Neural progenitor cell (in vitro differentiated cells): Measurements from ENCODE around the gene AREL1. TPM values are rescaled to one million over a fixed set of nuclear protein-coding genes. Genes with fewer than 3 reads are reported as not detected.

Experiments
- DNase-seq: peaks from one replicate; pipeline ENCODE4 v3.0.0-alpha.2; 2016; ENCODE audit warnings: low spot score
- H2AFZ ChIP-seq: fragments of 200-600 bp; sonication (generic); replicated peaks from 2 replicates; pipeline ENCODE4 v1.6.1; 2016; ENCODE audit warnings: antibody characterized with exemption
- H3F3A ChIP-seq: fragments of 200-600 bp; sonication (generic); 2 replicates; pipeline ENCODE4 v1.6.1; 2016; ENCODE audit warnings: antibody characterized with exemption, low read depth
- H3K27ac ChIP-seq: fragments of 200-600 bp; sonication (generic); 2 replicates; pipeline ENCODE4 v1.5.1; 2016; ENCODE audit warnings: mild to moderate bottlenecking
- H3K27me3 ChIP-seq: fragments of 200-600 bp; sonication (generic); 2 replicates; pipeline ENCODE4 v1.6.1; 2016; ENCODE audit warnings: mild to moderate bottlenecking, moderate library complexity
- H3K36me3 ChIP-seq: fragments of 200-600 bp; sonication (generic); 2 replicates; pipeline ENCODE4 v1.5.1; 2016
- H3K4me1 ChIP-seq: fragments of 200-600 bp; sonication (generic); 2 replicates; pipeline ENCODE4 v1.6.1; 2016; ENCODE audit warnings: mixed run types
- H3K4me2 ChIP-seq: fragments of 200-600 bp; sonication (generic); 2 replicates; pipeline ENCODE4 v1.6.1; 2016
- H3K4me3 ChIP-seq: fragments of 200-600 bp; sonication (generic); 2 replicates; pipeline ENCODE4 v1.5.1; 2016
- H3K79me2 ChIP-seq: fragments of 200-600 bp; sonication (generic); 2 replicates; pipeline ENCODE4 v1.6.1; 2016; ENCODE audit warnings: low read depth
- H3K9ac ChIP-seq: fragments of 200-600 bp; sonication (generic); 2 replicates; pipeline ENCODE4 v1.6.1; 2016
- H3K9me3 ChIP-seq: fragments of 200-600 bp; sonication (generic); 2 replicates; pipeline ENCODE4 v1.5.1; 2016; ENCODE audit warnings: low read depth
- H4K20me1 ChIP-seq: fragments of 200-600 bp; sonication (generic); 2 replicates; pipeline ENCODE4 v1.6.1; 2016; ENCODE audit warnings: low read depth
- H3K27ac Mint-ChIP-seq: 3 replicates; pipeline ENCODE4 v1.8.0; 2021; ENCODE audit warnings: mixed read lengths
- H3K27me3 Mint-ChIP-seq: 2 replicates; pipeline ENCODE4 v1.8.0; 2022; ENCODE audit warnings: low read depth, mild to moderate bottlenecking, inconsistent platforms, moderate library complexity, mixed read lengths; ENCODE audit not compliant: insufficient read depth
- H3K36me3 Mint-ChIP-seq: 3 replicates; pipeline ENCODE4 v1.8.0; 2021; ENCODE audit warnings: mixed read lengths
- H3K4me1 Mint-ChIP-seq: 3 replicates; pipeline ENCODE4 v1.8.0; 2021; ENCODE audit warnings: mixed read lengths
- H3K4me3 Mint-ChIP-seq: 3 replicates; pipeline ENCODE4 v1.8.0; 2021; ENCODE audit warnings: mild to moderate bottlenecking, moderate library complexity, mixed read lengths
- H3K9me3 Mint-ChIP-seq: 3 replicates; pipeline ENCODE4 v1.8.0; 2020; ENCODE audit warnings: mixed read lengths
- EZH2 ChIP-seq: fragments of 200-600 bp; sonication (generic); IDR thresholded peaks from 2 replicates; pipeline ENCODE4 v1.6.1; 2017; ENCODE audit warnings: antibody characterized with exemption, mild to moderate bottlenecking, moderate library complexity
- EZH2phosphoT487 ChIP-seq: fragments of 200-600 bp; sonication (generic); IDR thresholded peaks from 2 replicates; pipeline ENCODE4 v1.6.1; 2017; ENCODE audit warnings: antibody characterized with exemption
- total RNA-seq: library from RNA; depleted of rRNA; stranded (reverse); fragments of >200 nt; gene quantifications from 2 replicates; pipeline ENCODE4 v1.2.3, GENCODE V29; 2015; ENCODE audit warnings: low replicate concordance
- TF ChIP-seq, protein P1 (sequence below): fragments of 200-600 bp; sonication (generic); IDR thresholded peaks from 2 replicates; pipeline ENCODE4 v1.5.1; 2017; ENCODE audit warnings: antibody characterized with exemption, mild to moderate bottlenecking

The AREL1 gene
- total RNA-seq, 1 donor from 2014 or later = 25.2 TPM

GRCh38 chr14:74645244-74645643 is 67.6 kb downstream of the AREL1 start:
- H3K4me2 ChIP-seq = no peak overlapping the region
- no peaks in the 10 kb centered on the region for H3K27me3 ChIP-seq
- Mint-ChIP-seq H3K36me3 (no peaks in the 10 kb centered on the region), H3K27me3 (peaks cover 2% of the 10 kb centered on the region), H3K27ac (no peak overlapping the region), H3K9me3 (no peaks in the 10 kb centered on the region), H3K4me1 (peaks cover 21% of the 10 kb centered on the region), H3K4me3 (no peak overlapping the region)
- H3F3A ChIP-seq = no peaks in the 10 kb centered on the region
- no peak for DNase-seq
- H3K9ac ChIP-seq = no peak overlapping the region
- no peak overlapping the region for H3K27ac ChIP-seq
- TF ChIP-seq EZH2 (no peak), EZH2phosphoT487 (no peak)
- TF ChIP-seq, protein P1, sequence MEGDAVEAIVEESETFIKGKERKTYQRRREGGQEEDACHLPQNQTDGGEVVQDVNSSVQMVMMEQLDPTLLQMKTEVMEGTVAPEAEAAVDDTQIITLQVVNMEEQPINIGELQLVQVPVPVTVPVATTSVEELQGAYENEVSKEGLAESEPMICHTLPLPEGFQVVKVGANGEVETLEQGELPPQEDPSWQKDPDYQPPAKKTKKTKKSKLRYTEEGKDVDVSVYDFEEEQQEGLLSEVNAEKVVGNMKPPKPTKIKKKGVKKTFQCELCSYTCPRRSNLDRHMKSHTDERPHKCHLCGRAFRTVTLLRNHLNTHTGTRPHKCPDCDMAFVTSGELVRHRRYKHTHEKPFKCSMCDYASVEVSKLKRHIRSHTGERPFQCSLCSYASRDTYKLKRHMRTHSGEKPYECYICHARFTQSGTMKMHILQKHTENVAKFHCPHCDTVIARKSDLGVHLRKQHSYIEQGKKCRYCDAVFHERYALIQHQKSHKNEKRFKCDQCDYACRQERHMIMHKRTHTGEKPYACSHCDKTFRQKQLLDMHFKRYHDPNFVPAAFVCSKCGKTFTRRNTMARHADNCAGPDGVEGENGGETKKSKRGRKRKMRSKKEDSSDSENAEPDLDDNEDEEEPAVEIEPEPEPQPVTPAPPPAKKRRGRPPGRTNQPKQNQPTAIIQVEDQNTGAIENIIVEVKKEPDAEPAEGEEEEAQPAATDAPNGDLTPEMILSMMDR = no peak
- H3K79me2 ChIP-seq = no peaks in the 10 kb centered on the region
- no peaks in the 10 kb centered on the region for H3K36me3 ChIP-seq
- no peaks in the 10 kb centered on the region for H3K9me3 ChIP-seq
- H3K4me1 ChIP-seq = no peaks in the 10 kb centered on the region
- no peaks in the 10 kb centered on the region for H4K20me1 ChIP-seq
- H2AFZ ChIP-seq = no peak overlapping the region
- no peak overlapping the region for H3K4me3 ChIP-seq

DNA sequence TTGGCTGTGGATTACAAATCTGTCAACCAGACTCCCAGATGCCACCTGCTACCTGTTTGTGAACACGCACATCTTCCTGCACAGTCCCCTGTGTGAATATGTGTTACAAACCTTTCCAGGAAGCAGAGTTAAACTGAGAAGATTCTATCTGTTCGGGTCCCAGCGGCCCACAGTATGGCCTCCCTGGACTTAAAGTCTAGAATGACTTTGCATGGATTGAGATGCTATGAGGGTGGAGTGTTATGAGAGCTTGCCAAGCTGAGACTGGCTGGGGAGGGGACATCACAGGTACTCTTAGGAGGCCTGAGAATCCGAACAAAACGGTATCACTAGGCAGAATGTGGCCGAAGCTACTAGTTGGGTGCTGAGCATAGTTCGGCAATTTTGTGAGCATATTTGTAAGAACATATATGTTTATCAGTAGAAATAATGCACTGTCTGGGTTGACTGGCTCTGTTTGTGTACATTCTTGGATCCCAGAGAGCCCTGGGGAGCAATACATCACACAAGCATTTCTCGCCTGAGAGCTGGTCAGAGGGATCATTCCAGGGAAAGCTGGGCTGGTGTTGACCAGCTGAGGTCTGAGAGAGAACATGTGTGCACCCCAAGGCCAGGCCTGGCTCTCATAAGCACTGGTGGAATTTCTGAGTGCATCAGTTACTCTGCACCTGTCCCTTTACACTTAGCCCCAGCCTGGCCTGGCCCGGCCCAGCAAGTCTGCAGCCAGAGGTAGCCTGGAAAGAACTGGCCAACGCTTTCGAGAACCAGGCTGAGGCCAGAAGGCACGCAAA is 71.1 kb downstream of the AREL1 start:
- Histone ChIP-seq H3K4me1 (peaks cover 10% of the 10 kb centered on the region), H4K20me1 (no peaks in the 10 kb centered on the region), H3K4me3 (no peak overlapping the region), H3K79me2 (no peaks in the 10 kb centered on the region), H3K27me3 (no peaks in the 10 kb centered on the region), H3K9me3 (no peaks in the 10 kb centered on the region), H3F3A (no peaks in the 10 kb centered on the region), H3K36me3 (no peaks in the 10 kb centered on the region), H3K9ac (no peak overlapping the region), H3K4me2 (no peak overlapping the region), H3K27ac (no peak overlapping the region), H2AFZ (no peak overlapping the region)
- Mint-ChIP-seq H3K27ac (no peak overlapping the region), H3K9me3 (no peaks in the 10 kb centered on the region), H3K36me3 (no peaks in the 10 kb centered on the region), H3K4me3 (no peak overlapping the region), H3K4me1 (peaks cover 10% of the 10 kb centered on the region), H3K27me3 (no peaks in the 10 kb centered on the region)
- no peak for DNase-seq
- TF ChIP-seq EZH2 (no peak), EZH2phosphoT487 (no peak)
- TF ChIP-seq, protein P1 = no peak

DNA sequence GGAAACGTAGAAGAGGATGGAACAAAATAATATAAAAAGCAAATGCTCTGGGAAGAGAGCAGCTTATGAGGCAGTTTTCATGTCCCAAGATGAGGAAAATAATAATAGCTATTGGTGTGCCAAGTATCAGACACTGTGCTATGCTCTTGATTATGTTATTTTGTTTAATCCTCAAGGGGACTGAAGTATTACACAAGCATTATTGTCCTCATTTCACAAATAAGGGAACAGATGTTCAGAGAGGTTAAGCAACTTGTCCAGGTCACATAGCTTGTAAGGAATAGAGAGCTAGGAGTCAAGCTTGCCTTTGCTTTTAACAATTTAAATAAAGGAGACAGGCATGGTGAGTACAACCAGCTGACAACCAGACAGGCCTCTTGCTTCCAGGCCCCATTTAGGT is 73.9 kb downstream of the AREL1 start:
- no peaks in the 10 kb centered on the region for H3F3A ChIP-seq
- H3K27me3 Mint-ChIP-seq = no peaks in the 10 kb centered on the region
- no peak for DNase-seq
- no peak overlapping the region for H3K9ac ChIP-seq
- no peaks in the 10 kb centered on the region for H3K9me3 ChIP-seq
- H3K27ac ChIP-seq = no peak overlapping the region
- no peaks in the 10 kb centered on the region for H3K36me3 Mint-ChIP-seq
- H3K4me3 ChIP-seq = no peak overlapping the region
- H3K27me3 ChIP-seq = no peaks in the 10 kb centered on the region
- H3K27ac Mint-ChIP-seq = no peak overlapping the region
- no peaks in the 10 kb centered on the region for H4K20me1 ChIP-seq
- no peak overlapping the region for H3K4me3 Mint-ChIP-seq
- H3K4me1 ChIP-seq = peaks cover 21% of the 10 kb centered on the region
- TF ChIP-seq EZH2 = no peak
- TF ChIP-seq, protein P1 = no peak
- no peak for TF ChIP-seq EZH2phosphoT487
- H3K79me2 ChIP-seq = no peaks in the 10 kb centered on the region
- no peaks in the 10 kb centered on the region for H3K36me3 ChIP-seq
- no peak overlapping the region for H3K4me2 ChIP-seq
- no peak overlapping the region for H2AFZ ChIP-seq
- no peaks in the 10 kb centered on the region for H3K9me3 Mint-ChIP-seq
- peaks cover 26% of the 10 kb centered on the region for H3K4me1 Mint-ChIP-seq
